ENCODE results near the gene JPH2.

JPH2 gene

DNA sequence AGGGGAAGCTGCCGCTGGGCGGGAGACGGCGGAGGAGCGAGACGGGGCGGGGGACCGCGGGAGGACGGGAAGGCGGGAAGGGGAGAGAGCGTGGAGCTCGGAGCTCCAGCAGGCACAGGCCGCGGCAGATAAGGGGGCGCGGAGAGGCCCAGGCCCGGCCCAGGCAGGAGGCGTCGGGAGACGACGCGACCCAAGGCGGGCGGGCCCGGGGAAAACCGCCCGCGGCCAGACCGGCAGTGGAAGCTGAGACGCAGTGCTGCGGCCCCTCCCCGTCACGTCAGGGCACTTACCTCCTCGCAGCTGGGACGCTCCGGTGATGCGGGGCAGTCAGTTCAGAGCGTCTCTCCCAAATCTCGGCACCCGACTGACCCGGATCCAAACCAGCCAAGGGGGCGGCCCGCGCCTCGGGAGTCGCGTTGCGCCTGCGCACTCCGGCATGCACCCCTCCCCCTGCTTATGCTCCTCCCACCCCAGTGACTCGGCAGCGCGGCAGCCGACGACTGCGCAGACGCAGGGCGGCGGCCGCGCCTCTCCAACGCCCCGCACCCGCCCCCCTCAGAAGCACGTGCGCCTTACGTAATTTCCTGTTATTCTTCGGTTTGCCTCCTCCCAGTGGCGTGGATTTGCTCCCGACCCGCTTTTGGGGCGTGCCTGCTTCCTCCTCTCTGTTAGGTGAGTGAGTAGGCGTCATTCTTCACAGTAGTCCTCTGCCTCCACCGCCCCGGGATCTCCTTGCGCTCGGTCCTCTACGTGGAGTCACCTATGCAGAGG, 23.6 kb upstream of the JPH2 start, which contains the start of gene OSER1:
Gene OSER1 (minus strand): TSS at position 366 of the 771 bp plus-strand sequence. CDS start 3,814 bp downstream, outside the sequence.
- peak; percentile 97 for DNase-seq (ENCODE audit: low read depth)
- H3K4me3 ChIP-seq (ENCODE audit: low read depth, low read length), result peak within 1 kb of the TSS; percentile 94
- TF ChIP-seq MYC (IDR thresholded peaks at IDR 0.05; ENCODE audit: low read depth, low read length) (peak; percentile 99), POLR2A (IDR thresholded peaks at IDR 0.05; ENCODE audit: extremely low read depth, insufficient read length) (peak; percentile 53), CTCF (IDR thresholded peaks at IDR 0.05; ENCODE audit: low read depth, low read length) (no peak)
- TF ChIP-seq, protein P1, sequence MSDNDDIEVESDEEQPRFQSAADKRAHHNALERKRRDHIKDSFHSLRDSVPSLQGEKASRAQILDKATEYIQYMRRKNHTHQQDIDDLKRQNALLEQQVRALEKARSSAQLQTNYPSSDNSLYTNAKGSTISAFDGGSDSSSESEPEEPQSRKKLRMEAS (IDR thresholded peaks at IDR 0.05; ENCODE audit: low read depth, low read length), result peak; percentile 100

- TF ChIP-seq, protein P1 (IDR thresholded peaks at IDR 0.05; ENCODE audit: low read depth, low read length), result no peak
- TF ChIP-seq POLR2A (IDR thresholded peaks at IDR 0.05; ENCODE audit: extremely low read depth, insufficient read length) (no peak), MYC (IDR thresholded peaks at IDR 0.05; ENCODE audit: low read depth, low read length) (no peak), CTCF (IDR thresholded peaks at IDR 0.05; ENCODE audit: low read depth, low read length) (no peak)
- H3K4me3 ChIP-seq (ENCODE audit: low read depth, low read length), result peak overlapping the region; percentile 94
- peak; percentile 72 for DNase-seq (ENCODE audit: low read depth)
Measured at GRCh38 chr20:44209686-44210405, 22.9 kb upstream of the JPH2 start.

DNA sequence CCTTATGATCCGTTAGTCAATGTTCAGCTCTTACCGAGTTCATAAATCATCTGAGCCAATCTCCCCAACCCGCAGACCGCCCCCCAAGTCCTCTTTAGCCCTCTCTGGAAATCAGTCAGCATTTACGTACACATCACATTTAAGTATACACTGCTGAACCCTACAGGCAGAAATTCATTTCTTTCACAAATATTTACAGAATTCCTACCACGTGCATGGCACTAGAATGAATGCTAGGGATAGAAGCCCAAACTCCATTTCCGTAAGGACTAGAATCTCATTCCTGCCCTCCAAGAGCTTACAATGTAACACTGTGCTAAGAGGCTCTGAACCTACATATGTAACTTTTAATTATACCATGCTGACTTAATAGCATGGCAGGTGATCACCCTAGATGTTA, 21.8 kb upstream of the JPH2 start:
- DNase-seq (ENCODE audit: low read depth), result no peak
- H3K4me3 ChIP-seq (ENCODE audit: low read depth, low read length), result peak overlapping the region; percentile 94
- TF ChIP-seq POLR2A (IDR thresholded peaks at IDR 0.05; ENCODE audit: extremely low read depth, insufficient read length), result no peak
- TF ChIP-seq, protein P1 (IDR thresholded peaks at IDR 0.05; ENCODE audit: low read depth, low read length), result no peak
- no peak for TF ChIP-seq MYC (IDR thresholded peaks at IDR 0.05; ENCODE audit: low read depth, low read length)
- no peak for TF ChIP-seq CTCF (IDR thresholded peaks at IDR 0.05; ENCODE audit: low read depth, low read length)

DNA sequence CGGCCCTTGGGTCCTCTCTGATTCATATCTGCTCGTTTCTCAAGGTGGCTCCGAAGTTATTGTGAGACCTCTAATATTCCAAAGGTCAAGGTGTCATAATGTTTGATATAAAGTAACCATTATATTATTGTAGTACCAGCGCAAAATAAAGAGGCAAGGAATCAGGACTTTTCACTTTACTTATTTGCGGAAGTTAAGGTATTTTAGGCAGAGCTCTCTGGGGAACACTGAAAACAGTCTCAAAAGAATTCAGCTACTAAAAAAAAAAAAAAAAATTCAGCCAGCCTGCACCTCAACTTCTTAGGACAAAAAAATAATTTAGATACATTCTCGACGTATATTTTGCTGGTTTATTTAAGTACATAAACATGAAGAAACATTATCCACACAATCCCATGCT, 21.2 kb upstream of the JPH2 start:
- TF ChIP-seq CTCF (IDR thresholded peaks at IDR 0.05; ENCODE audit: low read depth, low read length) (no peak), MYC (IDR thresholded peaks at IDR 0.05; ENCODE audit: low read depth, low read length) (no peak), POLR2A (IDR thresholded peaks at IDR 0.05; ENCODE audit: extremely low read depth, insufficient read length) (no peak)
- TF ChIP-seq, protein P1 (IDR thresholded peaks at IDR 0.05; ENCODE audit: low read depth, low read length), result no peak
- no peak overlapping the region for H3K4me3 ChIP-seq (ENCODE audit: low read depth, low read length)
- no peak for DNase-seq (ENCODE audit: low read depth)

GRCh38 chr20:44207126-44207723, 20.2 kb upstream of the JPH2 start:
- TF ChIP-seq CTCF (IDR thresholded peaks at IDR 0.05; ENCODE audit: low read depth, low read length) (no peak), MYC (IDR thresholded peaks at IDR 0.05; ENCODE audit: low read depth, low read length) (no peak), POLR2A (IDR thresholded peaks at IDR 0.05; ENCODE audit: extremely low read depth, insufficient read length) (no peak)
- TF ChIP-seq, protein P1 (IDR thresholded peaks at IDR 0.05; ENCODE audit: low read depth, low read length), result no peak
- peak overlapping the region; percentile 15 for H3K4me3 ChIP-seq (ENCODE audit: low read depth, low read length)
- no peak for DNase-seq (ENCODE audit: low read depth)
